ENCODE measurements around the gene ELOVL5.
"Not testable (repeated sequence)": the region's sequence is repeated elsewhere in the genome, so short reads cannot be mapped to it uniquely, and the experiment has no call there.

DNA sequence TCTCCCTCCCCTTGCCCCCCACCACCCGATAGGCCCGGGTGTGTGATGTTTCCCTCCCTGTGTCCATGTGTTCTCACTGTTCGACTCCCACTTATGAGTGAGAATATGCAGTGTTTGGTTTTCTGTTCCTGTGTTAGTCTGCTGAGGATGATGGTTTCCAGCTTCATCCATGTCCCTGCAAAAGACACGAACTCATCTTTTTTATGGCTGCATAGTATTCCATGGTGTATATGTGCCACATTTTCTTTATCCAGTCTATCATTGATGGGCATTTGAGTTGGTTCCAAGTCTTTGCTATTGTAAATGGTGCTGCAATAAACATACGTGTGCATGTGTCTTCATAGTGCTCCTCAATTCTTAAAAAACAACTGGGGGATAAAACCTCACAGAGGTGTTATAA, 2.7 kb downstream of the ELOVL5 start:
- TF ChIP-seq, protein P1, sequence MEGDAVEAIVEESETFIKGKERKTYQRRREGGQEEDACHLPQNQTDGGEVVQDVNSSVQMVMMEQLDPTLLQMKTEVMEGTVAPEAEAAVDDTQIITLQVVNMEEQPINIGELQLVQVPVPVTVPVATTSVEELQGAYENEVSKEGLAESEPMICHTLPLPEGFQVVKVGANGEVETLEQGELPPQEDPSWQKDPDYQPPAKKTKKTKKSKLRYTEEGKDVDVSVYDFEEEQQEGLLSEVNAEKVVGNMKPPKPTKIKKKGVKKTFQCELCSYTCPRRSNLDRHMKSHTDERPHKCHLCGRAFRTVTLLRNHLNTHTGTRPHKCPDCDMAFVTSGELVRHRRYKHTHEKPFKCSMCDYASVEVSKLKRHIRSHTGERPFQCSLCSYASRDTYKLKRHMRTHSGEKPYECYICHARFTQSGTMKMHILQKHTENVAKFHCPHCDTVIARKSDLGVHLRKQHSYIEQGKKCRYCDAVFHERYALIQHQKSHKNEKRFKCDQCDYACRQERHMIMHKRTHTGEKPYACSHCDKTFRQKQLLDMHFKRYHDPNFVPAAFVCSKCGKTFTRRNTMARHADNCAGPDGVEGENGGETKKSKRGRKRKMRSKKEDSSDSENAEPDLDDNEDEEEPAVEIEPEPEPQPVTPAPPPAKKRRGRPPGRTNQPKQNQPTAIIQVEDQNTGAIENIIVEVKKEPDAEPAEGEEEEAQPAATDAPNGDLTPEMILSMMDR (IDR thresholded peaks at IDR 0.05): not testable (repeated sequence)
- not testable (repeated sequence) for TF ChIP-seq EZH2phosphoT487, EZH2 (IDR thresholded peaks at IDR 0.05)

Data from neural progenitor cell (in vitro differentiated cells).